IPS-NIHi11 (cell line): ENCODE measurements around the gene ASB2.

Source experiments
- DNase-seq: peaks from one replicate; pipeline ENCODE4 v3.0.0; 2012; ENCODE audit warnings: mixed read lengths, low spot score

The ASB2 gene

DNA sequence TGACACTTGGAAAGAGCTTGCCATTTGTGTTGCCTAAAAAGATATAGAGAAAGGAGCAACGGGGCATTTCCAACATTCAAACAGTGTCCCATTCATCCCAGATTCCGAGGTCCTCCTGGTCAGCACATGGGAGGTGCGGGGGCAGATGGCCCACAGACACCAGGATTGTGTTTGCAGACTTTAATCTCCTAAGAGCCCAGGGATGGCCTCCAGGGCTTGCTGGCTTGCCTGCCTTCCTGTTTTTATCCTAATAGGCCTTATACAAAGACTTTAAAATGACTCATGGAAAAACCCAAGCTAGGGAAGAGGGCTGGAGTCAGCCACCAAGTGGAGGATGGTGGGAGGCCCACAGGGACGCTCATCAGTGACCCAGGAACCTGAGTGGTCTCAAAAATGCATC, 70.7 kb downstream of the ASB2 start:
- peak; percentile 36 for DNase-seq

DNA sequence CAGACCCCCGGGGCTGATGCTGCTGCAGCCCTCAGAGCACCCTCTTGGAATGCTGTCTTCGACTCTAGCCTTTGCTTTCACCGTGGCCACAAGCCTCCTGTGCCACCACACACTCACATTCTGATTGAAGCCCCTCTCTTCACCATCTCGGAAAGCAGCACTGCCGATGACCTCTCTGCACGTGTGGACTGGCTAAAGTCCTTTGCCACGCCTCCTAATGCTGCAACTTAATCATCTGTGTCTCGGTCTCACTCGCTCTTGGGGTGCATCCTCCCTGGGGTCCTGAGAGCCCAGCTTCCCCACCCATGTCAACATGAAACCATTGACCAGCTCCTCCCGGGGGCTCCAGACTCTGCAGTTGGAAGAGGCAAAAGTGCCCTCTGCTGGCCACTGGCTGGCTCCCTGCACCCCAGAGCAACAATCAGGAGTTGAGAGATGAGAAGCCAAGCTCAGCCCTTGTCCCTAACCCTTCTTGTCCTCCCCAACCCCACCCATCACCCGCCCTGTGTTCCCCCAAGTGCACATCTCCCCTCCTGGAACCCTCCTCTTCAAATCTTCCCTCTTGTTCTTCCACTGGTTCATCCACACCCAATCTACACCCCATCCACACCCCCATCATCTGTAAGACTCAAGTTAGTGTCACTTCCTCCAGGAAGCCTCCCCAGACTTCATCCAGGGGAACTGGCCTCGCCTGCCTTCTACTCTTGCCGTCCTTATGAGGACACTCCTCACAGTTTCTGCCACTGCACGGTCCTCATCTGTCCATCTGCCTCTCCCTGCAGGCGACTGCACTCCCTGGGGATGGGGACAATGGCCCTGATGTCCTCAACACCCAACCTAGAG, 72.8 kb downstream of the ASB2 start:
- DNase-seq = peak; percentile 77

DNA sequence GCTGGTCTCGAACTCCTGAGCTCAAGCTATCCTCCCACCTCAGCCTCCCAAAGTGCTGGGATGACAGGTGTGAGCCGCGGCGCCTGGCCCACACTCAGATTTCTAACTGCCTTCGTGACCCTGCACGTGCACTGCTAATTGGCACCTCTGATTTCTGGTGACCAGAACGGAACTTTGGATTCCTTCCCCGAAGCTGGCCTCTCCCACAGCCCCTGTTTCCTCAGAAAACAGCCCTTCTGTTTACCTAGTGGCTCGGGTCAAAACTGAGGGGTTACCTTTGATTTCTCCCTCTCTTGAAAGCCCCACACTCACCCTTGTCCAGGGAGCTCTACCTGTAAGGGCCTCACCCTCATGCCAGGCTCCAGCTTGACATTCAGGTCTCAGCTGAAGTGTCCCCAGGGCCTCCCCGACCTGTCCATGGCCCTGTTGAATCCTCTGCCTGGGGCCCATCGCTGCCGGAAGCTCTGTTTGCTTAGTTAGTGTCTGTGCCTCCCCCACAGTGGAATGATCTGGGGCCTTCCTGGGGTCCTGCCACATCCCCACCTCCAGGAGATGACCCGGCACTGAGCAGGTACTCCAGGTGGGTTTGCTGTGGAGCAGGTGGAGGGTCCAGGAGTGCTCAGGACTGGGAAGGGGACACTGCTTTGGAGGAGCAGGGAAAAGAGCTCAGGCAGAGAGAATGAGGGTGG, 73.6 kb downstream of the ASB2 start:
- no peak for DNase-seq

DNA sequence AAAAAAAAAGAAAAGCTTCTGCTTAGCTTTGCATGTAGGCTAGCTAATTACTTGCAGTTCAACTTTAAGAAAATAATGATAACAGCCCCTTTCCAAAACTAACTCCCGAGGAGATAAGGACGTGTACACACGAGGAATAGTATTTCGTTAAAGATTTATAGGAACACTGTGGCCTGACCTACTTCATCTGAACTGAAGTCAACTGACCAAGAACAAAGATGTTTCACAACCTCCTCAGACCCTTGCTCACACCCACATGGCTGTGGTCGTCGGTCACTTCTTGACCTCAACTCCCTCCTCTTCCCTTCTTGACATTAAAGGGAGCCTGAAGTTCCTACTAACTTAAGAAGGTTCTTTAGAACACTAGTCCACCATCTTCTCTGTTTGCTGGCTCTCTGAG, 74.6 kb downstream of the ASB2 start:
- DNase-seq = no peak

DNA sequence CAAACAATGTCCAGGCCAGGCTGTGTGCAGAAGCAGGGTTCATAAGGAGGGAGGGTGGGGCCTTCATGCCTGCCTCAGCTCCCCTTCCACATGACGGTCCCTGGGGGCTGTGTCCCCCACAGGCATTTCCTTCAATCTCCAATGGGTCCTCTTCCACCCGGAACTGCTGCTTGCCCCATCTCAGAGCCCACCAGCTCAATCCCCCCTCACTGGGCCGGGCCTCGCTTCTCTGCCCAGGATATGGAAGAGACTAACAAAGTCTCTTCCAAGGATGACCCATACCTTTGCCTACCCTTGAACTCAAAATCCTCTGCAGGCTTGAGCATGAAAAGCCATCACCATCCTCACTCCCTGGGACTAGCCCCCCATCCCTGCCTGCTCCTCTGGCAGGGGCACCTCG, 77.6 kb downstream of the ASB2 start:
- DNase-seq = no peak

DNA sequence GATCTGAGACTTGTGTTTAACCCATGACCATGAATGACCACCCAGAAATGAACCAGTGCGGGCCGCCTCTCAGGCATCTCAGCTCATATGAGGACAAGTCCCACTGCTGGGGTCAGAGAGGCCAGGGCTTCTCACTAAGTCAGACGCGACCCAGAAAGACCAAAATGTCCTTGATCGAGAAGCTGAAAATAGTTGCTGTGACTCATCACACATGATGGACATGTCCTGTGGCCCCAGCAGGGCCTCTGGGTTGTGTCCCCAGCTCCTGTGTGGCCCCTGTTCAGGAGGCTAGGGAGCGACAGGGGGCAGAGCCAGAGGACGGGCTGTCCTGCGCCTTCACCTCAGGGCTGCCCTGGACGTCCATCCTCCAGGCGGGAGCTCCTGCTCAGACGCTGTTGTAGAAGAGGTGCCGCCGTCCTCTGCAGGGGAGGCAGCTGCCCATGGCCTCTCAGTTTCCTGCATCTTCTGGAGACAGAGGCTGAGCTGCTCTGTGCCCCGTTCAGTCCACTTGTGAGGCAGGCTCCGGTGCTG, 78.2 kb downstream of the ASB2 start:
- no peak for DNase-seq

DNA sequence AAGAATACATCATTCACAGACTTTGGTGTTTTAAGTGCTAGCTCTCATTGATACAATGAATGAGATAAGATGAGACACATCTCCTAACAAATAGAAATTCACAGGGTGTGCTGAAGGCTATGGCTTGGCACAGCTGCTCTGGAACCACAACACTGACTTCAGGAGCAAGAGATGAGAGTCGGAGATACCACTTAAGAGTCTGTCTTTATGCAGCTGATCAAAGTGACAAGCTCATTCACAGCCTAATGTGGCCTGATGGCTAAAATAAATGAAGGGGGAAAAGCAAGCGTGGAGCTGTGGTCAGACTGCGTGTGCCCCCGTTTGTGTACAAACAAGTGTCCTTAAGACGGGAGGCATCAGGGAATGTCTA, 78.9 kb downstream of the ASB2 start:
- no peak for DNase-seq

DNA sequence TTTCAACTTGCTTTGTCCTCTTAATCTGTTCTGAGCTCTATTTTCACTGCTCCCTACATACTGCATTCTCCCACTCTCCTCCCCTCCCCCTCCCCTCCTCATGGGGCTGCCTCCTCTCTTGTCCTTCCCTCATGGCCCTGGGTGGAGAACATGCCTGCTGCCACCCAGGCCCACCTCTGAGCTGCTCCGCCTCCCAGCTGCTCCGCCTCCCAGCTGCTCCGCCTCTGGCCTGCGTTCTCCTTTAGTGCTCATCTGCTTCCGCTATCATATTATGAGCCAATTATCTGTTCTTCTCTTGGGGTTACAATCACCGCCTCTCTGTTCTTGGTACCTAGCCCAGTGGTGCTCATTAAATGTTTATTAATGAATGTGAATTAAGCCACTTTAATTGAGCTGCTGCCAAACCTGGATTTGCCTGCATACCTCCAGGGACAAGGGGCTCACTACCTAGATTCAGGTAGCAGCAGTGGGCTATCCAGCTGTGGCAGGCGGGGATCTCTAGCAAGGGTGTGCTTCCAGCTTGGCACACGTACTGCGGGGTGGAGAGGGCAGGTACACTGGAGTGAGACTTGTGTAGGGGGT, 81.3 kb downstream of the ASB2 start:
- DNase-seq = peak; percentile 61

DNA sequence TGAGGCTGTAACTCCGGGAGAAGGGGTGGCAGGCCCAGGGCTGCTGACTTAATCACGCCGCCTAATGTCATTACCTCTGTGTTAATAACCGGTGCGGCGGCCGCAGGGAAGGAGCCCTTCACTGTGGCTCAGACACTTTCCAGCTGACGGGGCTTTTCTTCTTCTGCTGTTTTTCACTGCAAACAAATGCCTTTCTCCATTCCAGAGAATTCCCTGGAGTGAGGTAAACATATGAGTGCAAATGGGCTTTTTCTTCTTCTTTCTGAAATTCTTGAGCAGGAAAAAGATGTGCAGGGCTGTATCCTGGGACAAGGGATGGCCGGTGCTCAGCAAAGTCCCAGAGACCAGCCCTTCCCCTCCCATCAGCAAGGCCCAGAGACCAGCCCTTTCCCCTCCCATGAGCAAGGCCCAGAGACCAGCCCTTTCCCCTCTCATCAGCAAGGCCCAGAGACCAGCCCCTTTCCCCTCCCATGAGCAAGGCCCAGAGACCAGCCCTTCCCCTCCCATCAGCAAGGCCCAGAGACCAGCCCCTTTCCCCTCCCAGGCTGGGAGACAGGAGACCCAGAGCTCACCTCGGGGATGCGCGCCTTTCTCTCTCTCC, 82.6 kb downstream of the ASB2 start:
- DNase-seq = peak; percentile 50

DNA sequence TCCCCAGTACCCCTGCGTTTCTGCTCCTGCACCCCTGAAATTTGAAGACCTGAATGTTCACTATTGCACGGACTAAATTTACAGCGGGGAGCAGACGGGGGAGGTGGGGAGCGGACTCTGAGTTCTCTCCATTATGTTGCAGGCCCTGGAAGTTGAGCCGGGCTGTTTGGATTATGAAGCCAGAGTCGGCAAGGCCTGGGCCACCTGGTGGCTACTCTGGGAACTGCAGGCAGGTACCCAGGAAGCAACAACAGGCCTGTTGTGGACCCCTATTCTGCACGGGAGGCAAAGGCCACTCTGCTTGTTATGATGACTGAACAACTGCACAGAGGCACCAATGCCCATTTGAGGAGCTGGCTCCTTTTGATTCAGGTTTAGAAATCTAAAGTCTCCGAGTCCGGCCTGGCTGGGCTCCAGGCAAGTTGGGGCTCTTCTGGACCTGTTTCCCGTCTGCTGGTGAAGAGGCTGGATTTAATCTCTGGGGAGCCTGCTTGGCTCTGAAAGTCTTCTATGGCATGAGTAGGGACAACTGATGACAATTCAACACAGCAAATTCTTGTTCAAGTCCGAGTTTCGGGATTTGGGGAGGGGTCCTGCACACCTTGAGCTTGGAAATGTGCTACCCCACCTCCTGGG, 83.3 kb downstream of the ASB2 start:
- peak; percentile 78 for DNase-seq

DNA sequence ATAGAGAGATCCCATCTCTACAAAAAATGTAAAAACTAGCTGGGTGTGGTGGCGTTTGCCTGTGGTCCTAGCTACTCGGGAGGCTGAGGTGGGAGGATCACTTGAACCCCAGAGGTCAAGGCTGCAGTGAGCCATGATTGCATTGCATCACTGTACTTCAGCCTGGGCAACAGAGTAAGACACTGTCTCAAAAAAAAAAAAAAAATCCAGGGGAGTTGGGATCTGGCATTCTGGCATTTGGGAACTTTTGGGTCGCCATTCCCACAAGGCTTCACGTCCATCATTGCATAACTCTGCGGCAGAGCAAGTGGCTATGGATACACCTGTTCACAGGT, 83.9 kb downstream of the ASB2 start:
- DNase-seq = no peak

DNA sequence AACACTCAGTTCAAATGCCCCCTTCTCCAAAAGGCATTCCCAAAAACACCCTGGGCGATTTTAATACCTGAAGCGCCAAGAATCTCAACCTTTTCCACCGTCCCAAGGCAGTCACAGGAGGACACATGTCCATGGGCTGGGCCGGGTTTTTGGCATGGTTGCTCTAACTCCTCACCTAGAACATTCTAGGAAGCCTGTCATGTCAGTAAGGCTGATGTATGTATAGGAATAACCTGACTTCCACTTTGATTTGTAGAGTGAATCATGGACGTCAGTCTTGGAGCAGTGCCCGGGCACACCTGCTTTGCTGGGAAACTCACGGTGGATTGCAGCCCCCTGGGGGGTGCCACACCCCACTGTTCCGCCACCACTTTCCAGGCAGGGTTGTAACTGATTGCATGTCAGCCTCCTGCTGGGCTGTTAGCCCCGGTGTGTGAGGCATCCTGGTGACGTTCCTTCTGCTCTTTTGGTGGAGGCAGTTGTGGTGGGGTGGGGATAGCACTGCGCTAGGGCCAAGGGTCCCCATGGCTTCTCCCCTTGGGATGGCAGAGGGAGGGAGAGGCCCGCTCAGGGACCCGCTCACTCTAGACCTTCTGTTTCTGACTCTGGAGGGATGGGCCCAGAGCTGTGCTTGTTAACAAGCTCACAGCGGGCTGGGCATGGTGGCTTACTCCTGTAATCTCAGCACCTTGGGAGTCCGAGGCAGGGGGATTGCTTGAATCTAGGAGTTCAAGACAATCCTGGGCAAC, 84.4 kb downstream of the ASB2 start:
- peak; percentile 38 for DNase-seq

DNA sequence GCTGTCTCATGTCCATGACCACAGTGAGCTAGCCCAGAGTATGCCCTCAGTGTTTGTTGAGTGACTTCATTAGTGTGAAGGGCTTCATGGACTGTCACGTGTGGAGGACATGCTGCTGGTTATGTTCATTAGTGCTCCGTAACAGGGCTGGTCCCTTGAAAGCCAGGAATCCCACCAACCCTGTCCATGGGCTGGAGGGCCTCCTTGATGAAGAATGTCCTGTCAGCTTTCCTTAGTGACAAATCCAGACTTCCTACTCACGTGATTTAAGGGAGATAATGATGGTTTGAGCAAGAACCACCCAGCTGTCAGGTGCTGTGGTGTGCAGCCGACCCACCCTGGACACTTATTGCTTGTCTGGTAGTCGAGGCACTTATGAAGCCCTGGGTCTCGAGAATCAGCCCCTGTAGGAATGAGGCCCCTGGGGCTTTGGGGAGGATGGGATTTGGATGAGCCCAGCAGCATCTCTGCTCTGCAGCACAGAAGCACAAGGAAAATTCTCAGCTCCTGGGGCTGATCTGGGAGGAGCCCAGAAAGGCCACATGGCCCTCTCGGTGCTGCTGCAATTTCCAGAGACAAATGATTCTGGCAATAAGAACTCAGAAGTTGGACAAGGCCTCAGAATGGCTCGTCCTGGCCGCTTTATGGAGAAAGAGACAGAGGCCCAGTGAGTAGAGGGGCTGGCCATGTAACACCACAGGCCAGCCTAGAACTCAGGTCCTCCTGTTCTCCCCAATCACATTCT, 86.5 kb downstream of the ASB2 start:
- DNase-seq = no peak

DNA sequence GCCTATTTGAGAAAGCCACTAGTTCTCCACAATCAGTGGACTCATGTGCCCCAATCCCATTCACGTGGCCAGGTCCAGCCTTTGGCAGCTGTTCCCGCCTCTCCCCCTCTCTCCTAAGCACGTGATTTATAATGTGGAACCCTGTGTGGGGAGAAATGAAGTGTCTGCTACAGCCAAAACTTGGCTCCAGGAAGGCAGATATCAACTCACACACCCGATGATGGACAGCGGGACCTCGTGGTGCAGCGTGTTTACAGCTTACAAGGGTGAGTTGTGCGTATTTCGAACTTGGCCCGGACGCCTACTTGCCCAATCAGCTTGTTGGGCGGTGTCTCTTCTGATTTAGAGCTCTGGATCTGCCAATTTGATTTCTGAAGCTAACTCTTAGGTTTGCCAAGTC, 87.4 kb downstream of the ASB2 start:
- no peak for DNase-seq

DNA sequence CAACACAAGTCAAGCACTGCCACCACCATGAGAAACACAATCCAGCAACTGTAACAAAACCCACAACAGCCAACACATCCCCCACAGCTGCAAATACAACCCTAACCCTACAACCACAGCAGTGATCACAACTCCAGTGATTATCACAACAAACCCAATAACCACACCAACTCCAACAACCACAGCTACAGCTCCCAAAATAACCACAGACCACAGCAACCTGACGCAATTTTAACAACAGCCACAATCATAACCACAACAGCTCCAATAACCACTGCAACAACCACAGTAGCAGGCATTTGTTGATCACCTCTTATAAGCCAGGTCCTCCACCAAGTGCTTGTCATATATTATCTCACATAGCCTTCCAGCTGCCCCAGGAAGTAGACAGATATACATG, 91.4 kb downstream of the ASB2 start:
- DNase-seq = no peak
